8988T (cell line): ENCODE data around the gene ALDH5A1.
"Not testable (repeated sequence)": the region's sequence is repeated elsewhere in the genome, so short reads cannot be mapped to it uniquely, and the experiment has no call there.

Experiments used
- DNase-seq: peaks from one replicate; pipeline ENCODE4 v3.0.0; 2011

The ALDH5A1 gene

GRCh38 chr6:24489470-24489869, 5.3 kb upstream of the ALDH5A1 start, which contains the start of gene GPLD1:
Gene GPLD1 (minus strand): TSS chr6:24489578. CDS start chr6:24489511, 67 bp downstream.
- no peak for DNase-seq

DNA sequence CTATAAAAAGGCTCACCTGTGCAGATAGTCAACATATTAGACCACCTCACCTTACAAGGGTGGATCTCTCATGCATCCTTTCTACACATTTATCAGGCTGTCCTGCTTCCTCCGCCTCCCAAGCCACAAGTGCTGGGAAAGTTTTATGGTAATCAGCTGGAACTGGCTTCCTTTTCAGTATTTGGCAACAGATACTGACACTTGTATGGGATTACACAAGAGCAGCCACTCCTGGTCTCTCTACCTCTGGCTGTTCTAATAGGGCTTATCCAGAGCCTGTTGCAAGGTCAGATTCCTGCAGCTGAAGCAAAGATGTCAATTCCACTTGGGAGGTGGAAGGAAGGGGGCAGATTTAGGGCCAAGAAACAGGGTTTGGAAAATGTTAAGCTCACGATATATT, 4.9 kb upstream of the ALDH5A1 start:
- no peak for DNase-seq

DNA sequence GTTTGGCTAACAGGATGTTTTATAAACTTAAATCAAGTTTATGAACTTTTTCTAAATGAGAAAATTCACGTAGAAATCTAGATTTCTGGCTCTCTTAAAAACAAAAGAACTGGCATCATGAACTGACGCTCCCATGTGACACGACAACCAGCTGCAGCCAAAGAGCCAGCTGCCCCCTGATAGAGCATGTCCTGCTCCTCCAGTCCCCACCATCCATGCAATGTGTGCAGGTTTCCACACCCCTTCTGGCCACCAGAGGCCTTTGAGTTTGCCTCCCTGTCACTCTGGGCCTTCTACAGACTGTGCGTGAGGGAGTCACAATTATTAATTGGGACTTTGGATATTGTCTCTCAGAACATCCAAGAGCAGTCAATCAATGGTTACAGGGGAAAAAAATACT, 3.8 kb upstream of the ALDH5A1 start:
- no peak for DNase-seq

GRCh38 chr6:24492475-24492874, 2.3 kb upstream of the ALDH5A1 start:
- DNase-seq, result peak; percentile 51

GRCh38 chr6:24493945-24494820, 586 bp upstream of the ALDH5A1 start:
- no peak for DNase-seq

DNA sequence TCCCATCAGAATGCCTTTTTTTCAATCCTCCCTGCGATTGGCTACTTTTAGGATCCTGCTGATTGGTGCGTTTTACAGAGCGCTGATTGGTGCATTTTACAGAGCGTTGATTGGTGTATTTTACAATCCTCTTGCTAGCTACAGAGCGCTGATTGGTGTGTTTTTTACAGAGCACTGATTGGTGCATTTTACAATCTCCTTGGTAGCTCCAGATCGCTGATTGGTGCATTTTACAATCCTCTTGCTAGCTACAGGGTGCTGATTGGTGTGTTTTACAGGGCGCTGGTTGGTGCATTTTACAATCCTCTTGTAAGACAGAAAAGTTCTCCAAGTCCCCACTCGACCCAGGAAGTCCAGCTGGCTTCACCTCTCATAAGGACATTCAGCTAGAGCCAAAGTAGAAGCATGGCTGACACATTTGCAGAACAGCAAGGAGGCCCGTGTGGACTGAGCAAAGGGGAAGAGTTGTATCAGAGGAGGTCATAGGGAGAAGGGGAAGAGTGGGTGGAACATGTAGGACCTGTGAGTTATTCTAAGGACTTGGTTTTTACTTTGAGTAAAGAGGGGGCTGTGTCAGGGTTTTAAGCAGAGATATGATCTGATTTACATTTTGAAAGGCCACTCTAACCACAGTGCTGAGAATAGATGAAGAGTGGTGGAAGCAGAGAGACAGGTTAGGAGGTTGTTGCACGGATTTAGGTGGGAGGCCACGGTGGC, 2.6 kb downstream of the ALDH5A1 start:
- no peak for DNase-seq

GRCh38 chr6:24500683-24501082, 5.9 kb downstream of the ALDH5A1 start:
- DNase-seq, result no peak

DNA sequence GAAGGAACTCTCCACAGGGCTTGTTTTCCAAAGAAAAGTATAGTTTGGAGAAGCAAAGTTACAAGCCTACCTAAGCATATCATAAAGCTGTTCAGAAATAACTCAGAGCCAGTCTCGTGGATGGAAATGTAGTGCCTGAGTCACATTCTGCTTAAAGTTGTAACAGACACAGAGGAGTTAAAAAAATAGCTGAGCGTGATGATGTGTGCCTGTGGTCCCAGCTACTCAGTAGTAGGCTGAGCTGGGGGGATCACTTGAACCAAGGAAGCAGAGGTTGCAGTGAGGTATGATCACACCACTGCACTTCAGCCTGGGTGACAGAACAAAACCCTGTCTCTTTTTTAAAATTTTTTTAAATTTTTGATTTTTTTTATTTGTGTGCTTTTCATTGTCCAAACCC, 6.6 kb downstream of the ALDH5A1 start:
- no peak for DNase-seq

- no peak for DNase-seq
These were observed 7.1 kb downstream of the ALDH5A1 start for GRCh38 chr6:24501914-24502313.

DNA sequence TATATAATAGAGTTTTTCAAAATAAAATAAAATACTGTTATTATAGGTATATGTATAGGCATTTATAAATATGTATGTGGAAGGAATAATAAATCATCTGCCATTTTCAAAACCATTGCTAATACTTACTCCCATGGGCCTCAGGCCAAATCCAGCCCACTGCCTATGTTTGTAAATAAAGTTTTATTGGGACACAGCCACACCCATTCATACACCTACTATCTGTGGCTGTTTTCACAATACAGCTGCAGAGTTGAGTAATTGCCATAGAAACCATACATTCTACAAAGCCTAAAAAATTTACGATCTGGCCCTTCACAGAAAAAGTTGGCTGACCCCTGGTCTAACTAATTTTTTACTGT, 9.5 kb downstream of the ALDH5A1 start:
- no peak for DNase-seq

GRCh38 chr6:24504649-24505586, 10.1 kb downstream of the ALDH5A1 start:
- DNase-seq, result no peak

GRCh38 chr6:24506814-24507520, 12.2 kb downstream of the ALDH5A1 start:
- no peak for DNase-seq

GRCh38 chr6:24511976-24512375, 17.2 kb downstream of the ALDH5A1 start:
- DNase-seq, result not testable (repeated sequence)

DNA sequence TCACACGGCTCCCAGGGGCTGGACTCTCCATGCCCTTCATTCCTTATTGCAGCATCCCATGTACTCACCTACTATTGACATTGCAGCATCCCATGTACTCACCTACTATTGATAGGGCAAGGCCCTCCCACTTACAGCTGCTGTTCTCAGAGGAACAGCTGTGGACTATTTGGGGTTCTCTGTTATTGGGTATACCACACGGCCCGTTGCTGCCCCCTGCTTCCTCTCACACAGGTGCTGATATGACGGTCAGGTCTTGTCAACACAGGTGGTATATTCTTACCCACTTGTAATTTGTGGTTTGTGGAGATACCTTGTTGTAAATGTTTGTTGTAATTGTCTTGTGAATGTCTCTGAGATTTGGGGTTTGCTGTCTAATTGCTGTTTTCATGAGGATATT, 18.8 kb downstream of the ALDH5A1 start:
- DNase-seq, result no peak

GRCh38 chr6:24517659-24518543, 23.1 kb downstream of the ALDH5A1 start:
- no peak for DNase-seq

DNA sequence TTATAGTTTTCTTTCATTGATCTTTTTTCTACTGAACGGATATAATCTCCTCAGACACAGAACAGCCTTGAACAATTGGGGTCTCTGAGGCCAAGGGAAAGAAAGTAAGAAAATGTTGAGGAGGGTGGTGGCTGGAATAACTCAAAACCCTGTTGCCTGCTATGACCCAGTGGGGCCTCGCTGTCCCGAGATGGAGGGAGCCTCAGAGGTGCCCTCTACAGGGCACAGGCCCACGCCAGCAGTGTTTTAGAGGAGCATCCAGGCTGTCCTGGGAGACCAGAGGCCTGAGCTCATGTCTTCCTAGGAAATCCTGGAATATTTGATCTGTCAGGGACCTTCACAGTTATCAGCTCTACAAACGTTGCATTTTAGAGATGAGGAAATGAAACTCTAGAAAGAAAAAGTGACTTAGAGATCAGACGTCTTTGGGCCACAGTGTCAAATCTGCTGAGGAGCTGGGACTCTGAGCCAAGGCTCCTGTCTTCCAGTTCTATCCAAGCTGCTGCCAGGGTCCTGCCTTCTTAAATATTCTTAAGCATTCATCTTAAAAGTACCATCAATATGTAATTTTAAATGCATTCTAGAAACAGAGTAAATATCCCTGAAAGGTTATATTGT, 26.3 kb downstream of the ALDH5A1 start:
- DNase-seq, result peak; percentile 63

- no peak for DNase-seq
These were observed 27.7 kb downstream of the ALDH5A1 start for GRCh38 chr6:24522228-24523176.

DNA sequence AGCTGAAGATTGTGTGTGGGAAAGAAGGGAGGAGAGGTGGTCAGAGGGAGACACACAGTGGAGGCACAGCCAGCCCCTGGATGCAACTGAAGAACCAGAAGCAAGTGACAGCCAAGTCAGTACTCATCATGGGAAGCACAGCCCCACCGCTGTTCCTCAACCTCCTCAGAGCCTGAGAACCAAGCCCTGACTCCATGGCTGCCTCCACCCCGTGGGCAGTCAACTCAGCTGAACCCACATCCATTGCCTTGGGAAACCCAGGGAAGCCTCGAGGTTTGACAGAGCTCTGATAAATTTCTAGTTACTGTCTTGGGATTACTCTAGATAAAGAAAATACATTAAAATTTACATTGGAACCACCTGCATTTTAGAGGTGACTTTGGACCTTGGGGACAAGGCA, 29.6 kb downstream of the ALDH5A1 start:
- DNase-seq, result no peak

GRCh38 chr6:24524805-24525204, 30.0 kb downstream of the ALDH5A1 start:
- no peak for DNase-seq

DNA sequence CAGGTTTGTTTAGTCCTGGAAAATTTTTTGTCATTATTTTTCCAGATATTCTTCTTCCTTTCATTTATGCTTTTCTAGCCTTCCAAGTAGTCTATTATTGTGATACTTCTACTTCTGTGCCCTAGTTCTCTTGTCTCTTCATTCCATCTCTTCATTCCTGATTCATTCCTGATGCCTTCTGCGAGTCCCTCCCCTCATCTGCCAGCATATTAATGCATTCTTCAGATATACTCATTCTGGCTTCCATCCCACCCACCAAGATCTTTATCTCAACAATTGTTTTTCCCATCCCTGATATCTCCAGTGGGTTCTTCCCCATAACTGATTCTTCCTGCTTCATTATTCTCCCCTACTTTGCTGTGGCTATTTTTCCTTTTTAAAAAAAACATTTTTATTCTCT, 35.2 kb downstream of the ALDH5A1 start:
- no peak for DNase-seq
